Naive thymus-derived CD4-positive, alpha-beta T cell (primary cell): ENCODE results near the gene INPP5E. TPM values are rescaled to one million over a fixed set of nuclear protein-coding genes. Genes with fewer than 3 reads are reported as not detected.
"Not testable (repeated sequence)": the region's sequence is repeated elsewhere in the genome, so short reads cannot be mapped to it uniquely, and the experiment has no call there.

Experiments
- ATAC-seq: fragments of 150-1000 bp; cut with Tn5 transposase; 2 replicates; pipeline ENCODE4 v1.10.0; 2021; ENCODE audit warnings: mild to moderate bottlenecking, moderate library complexity
- CTCF ChIA-PET: fragments of 350-600 bp; sonication (Branson Sonifier 250); formaldehyde crosslinking; loops from one replicate; lab custom pipeline; 2021; ENCODE audit warnings: antibody characterized with exemption; lab: Charles Lee
- POLR2A ChIA-PET: fragments of 350-600 bp; sonication (Branson Sonifier 250); formaldehyde crosslinking; loops from one replicate; lab custom pipeline; 2021; ENCODE audit warnings: antibody characterized with exemption, inconsistent platforms; lab: Charles Lee
- DNase-seq, 9 donors: peaks; one replicate each; pipeline versions ENCODE4 v3.0.0 to v3.0.0-alpha.2; 2020 to 2022; ENCODE audit warnings: mixed read lengths in 1 of 9
- H3K27ac ChIP-seq: one replicate; pipeline ENCODE4 v1.7.0; 2013; ENCODE audit warnings: mild to moderate bottlenecking, low read depth, low read length, moderate library complexity
- H3K27me3 ChIP-seq, 2 donors: one replicate each; pipeline ENCODE4 v1.7.0; 2013; ENCODE audit warnings: low read length in 2 of 2, mild to moderate bottlenecking in 2 of 2, moderate library complexity in 2 of 2; ENCODE audit not compliant: control insufficient read depth in 2 of 2, insufficient read depth in 2 of 2
- H3K36me3 ChIP-seq, 3 experiments: 1 replicate in 2 of 3; 2 replicates in 1 of 3; pipeline ENCODE4 v1.7.0; 2013; ENCODE audit warnings: low read length in 3 of 3, mild to moderate bottlenecking in 3 of 3, moderate library complexity in 1 of 3; ENCODE audit not compliant: insufficient read depth in 3 of 3, control insufficient read depth in 2 of 3
- H3K4me1 ChIP-seq, 2 donors: one replicate each; pipeline ENCODE4 v1.7.0; 2013; ENCODE audit warnings: low read length in 2 of 2, mild to moderate bottlenecking in 2 of 2, moderate library complexity in 1 of 2; ENCODE audit not compliant: control insufficient read depth in 2 of 2, insufficient read depth in 2 of 2
- H3K4me3 ChIP-seq: 2 replicates; pipeline ENCODE4 v1.7.0; 2013; ENCODE audit warnings: mild to moderate bottlenecking, low read length
- H3K9me3 ChIP-seq, 3 experiments: 1 replicate in 2 of 3; 2 replicates in 1 of 3; pipeline ENCODE4 v1.7.0; 2013; ENCODE audit warnings: low read length in 3 of 3; ENCODE audit not compliant: control insufficient read depth in 2 of 3
- H3K27ac Mint-ChIP-seq, 9 donors: one replicate each; pipeline ENCODE4 v1.8.0; 2020 to 2022; ENCODE audit warnings: mixed read lengths in 9 of 9, mild to moderate bottlenecking in 8 of 9, moderate library complexity in 5 of 9, inconsistent platforms in 2 of 9
- H3K27me3 Mint-ChIP-seq, 5 donors: one replicate each; pipeline ENCODE4 v1.8.0; 2021 to 2022; ENCODE audit warnings: mixed read lengths in 5 of 5, mild to moderate bottlenecking in 1 of 5
- H3K36me3 Mint-ChIP-seq, 5 donors: one replicate each; pipeline ENCODE4 v1.8.0; 2020 to 2022; ENCODE audit warnings: mixed read lengths in 5 of 5, mild to moderate bottlenecking in 3 of 5, inconsistent platforms in 1 of 5
- H3K4me1 Mint-ChIP-seq, 7 donors: one replicate each; pipeline ENCODE4 v1.8.0; 2020 to 2022; ENCODE audit warnings: mixed read lengths in 7 of 7, mild to moderate bottlenecking in 3 of 7, inconsistent platforms in 1 of 7
- H3K4me3 Mint-ChIP-seq, 10 donors: one replicate each; pipeline ENCODE4 v1.8.0; 2020 to 2022; ENCODE audit warnings: mild to moderate bottlenecking in 10 of 10, mixed read lengths in 10 of 10, moderate library complexity in 6 of 10, inconsistent platforms in 2 of 10
- H3K9me3 Mint-ChIP-seq, 11 donors: one replicate each; pipeline ENCODE4 v1.8.0; 2020 to 2022; ENCODE audit warnings: mixed read lengths in 11 of 11, mild to moderate bottlenecking in 4 of 11, inconsistent platforms in 1 of 11, moderate library complexity in 1 of 11
- intact Hi-C, 2 donors: fragments of 100-400 bp; cut with micrococcal nuclease; formaldehyde crosslinking; loops; one replicate each; pipeline ENCODE4 v1.15.1; 2023
- polyA plus RNA-seq, 2 donors: library from polyadenylated mRNA; unstranded; fragments of 300-500 nt; fragmentation: Illumina TruSeq; gene quantifications; one replicate each; pipeline ENCODE4 v1.2.3, GENCODE V29; 2021
- total RNA-seq, 6 experiments: library from RNA in 5 of 6; stranded (reverse) in 5 of 6; gene quantifications; 1 replicate in 5 of 6; 2 replicates in 1 of 6; pipeline ENCODE4 v1.2.3 and lab custom pipeline; 2021 to 2026

Gene INPP5E
- total and polyA plus RNA-seq, 7 experiments from 2014 or later: 2.3 to 23.8 (median 17.9) TPM

DNA sequence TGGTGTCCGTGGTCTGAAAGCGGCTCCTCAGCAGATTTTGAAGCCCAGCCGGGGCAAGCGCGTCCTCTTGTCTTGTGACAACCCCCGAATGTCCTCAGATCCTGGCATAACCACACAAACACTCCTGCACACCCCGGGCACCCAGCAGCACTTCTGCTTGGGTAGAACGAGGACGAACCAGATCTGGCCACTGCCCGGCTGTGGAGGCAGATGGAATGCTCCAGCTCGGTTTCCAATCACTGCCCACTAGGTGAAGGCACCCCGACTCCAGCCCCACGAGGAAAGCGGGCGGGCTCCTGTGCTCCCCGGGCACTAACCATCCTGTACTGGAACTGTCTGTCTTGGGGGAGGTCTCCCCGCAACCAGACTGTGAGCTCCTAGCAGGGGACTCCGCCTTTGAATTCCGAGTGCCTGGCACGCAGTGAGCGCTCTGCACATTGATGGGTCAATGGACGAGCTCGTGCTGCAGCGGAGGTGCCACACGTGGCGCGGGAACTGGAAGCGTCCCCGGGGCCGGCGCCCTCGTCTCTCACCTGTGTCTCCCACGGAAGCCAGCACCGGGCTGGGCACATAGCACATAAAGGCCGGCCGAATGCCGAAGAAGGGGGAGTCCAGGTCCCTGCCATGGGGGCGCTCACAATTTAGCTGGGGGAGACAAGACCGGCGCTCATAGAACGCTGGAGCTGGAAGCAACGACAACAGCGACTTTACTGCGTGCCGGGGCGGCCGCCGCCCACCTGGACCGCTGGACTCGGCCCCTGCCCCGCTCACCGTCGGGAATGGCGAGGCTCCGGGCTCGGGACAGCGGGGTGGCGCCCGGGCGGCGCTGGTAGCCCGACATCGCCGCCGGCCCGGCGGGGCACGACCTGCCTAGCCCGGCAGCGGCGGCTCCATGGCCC, 29.8 kb downstream of the INPP5E start:
- Mint-ChIP-seq H3K4me1 (peaks cover 42 to 65% (median 54%) of the 10 kb centered on the region in 7 donors), H3K9me3 (no peaks in the 10 kb centered on the region), H3K27me3 (no peaks in the 10 kb centered on the region), H3K36me3 (peaks cover 4 to 40% (median 11%) of the 10 kb centered on the region in 5 donors), H3K27ac (peak overlapping the region; percentile 78 to 93 (median 90)), H3K4me3 (peak overlapping the region; percentile 83 to 93 (median 89))
- Histone ChIP-seq H3K36me3 (peaks cover 4 to 53% (median 12%) of the 10 kb centered on the region in 3 experiments), H3K27me3 (no peaks in the 10 kb centered on the region), H3K9me3 (no peaks in the 10 kb centered on the region), H3K27ac (peak overlapping the region; percentile 82), H3K4me3 (peak overlapping the region; percentile 77), H3K4me1 (peaks cover 27 to 33% of the 10 kb centered on the region in 2 donors)
- ATAC-seq: peak; percentile 32
- CTCF ChIA-PET: interaction anchor here (1.1 to 2.4 kb wide), 2 partner anchors 9 to 11 kb away, joined by 3 to 12 read pairs; partner anchors contain the start of gene SNAPC4
- POLR2A ChIA-PET: interaction anchor here (0.5 to 2.3 kb wide), 16 partner anchors 9 to 845 kb away, joined by 3 to 14 read pairs (median 4); partner anchors contain the start of genes DNLZ, MAN1B1, NELFB and SNAPC4
- intact Hi-C loops: loop anchor here (1.0 to 10.0 kb wide), 11 partner anchors 10 to 832 kb away; partner anchors contain the start of genes INPP5E (in 2 of the 2), SEC16A (in 2 of the 2), SNAPC4 (in 2 of the 2) and DNLZ (in 1 of the 2)
- peak; percentile 18 to 48 (median 25) for DNase-seq

DNA sequence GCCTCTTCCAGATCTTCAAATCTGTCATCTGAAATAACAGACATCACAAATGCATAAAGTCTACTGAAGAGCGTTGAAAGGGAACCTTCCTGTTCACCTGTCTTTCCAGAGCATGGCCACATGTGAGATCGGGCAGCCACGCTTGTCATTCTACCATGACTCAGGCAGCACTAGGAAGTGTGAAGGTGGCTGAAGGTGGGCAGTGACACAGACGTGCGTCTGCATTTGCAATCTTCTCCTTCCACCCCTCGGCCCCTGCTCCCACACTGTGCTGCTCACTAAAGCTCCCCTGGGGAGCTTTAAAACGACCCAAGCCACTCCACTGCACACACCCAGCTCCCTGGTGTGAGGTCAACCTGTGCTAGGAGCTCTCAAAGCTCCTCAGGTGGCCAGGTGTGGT, 31.7 kb downstream of the INPP5E start:
- peak overlapping the region in 6 of 9 donors; percentile 31 to 78 (median 69) for H3K27ac Mint-ChIP-seq

GRCh38 chr9:136407061-136407460, 32.6 kb downstream of the INPP5E start:
- Histone ChIP-seq H3K36me3 (peaks cover 0 to 42% (median 4%) of the 10 kb centered on the region in 3 experiments), H3K4me1 (peaks cover 44 to 49% of the 10 kb centered on the region in 2 donors)
- DNase-seq, H3K4me3 ChIP-seq, ATAC-seq, H3K27ac ChIP-seq, H3K27me3 ChIP-seq, H3K9me3 ChIP-seq, CTCF ChIA-PET, H3K27me3 Mint-ChIP-seq, H3K9me3 Mint-ChIP-seq: not testable (repeated sequence)
- intact Hi-C loops: loop anchor here (10.0 kb wide), 2 partner anchors 128 to 138 kb away; partner anchors contain the start of gene NOTCH1 (in 1 of the 2)
- H3K36me3 Mint-ChIP-seq: peaks cover 0 to 45% (median 7%) of the 10 kb centered on the region in 5 donors
- H3K27ac Mint-ChIP-seq: peak overlapping the region in 2 of 9 donors; percentile 21 to 47
- POLR2A ChIA-PET: interaction anchor here (0.7 kb wide), 1 partner anchor 26 kb away, joined by 3 read pairs; no protein-coding TSS in a partner anchor
- peak overlapping the region in 1 of 10 donors; percentile 64 for H3K4me3 Mint-ChIP-seq
- peaks cover 48 to 74% (median 59%) of the 10 kb centered on the region in 7 donors for H3K4me1 Mint-ChIP-seq

More for the DNA sequence above, 31.7 kb downstream of the INPP5E start:
- peaks cover 50 to 74% (median 57%) of the 10 kb centered on the region in 7 donors for H3K4me1 Mint-ChIP-seq
- Histone ChIP-seq H3K27me3 (no peaks in the 10 kb centered on the region), H3K4me3 (no peak overlapping the region), H3K4me1 (peaks cover 40 to 50% of the 10 kb centered on the region in 2 donors), H3K36me3 (peaks cover 4 to 37% (median 4%) of the 10 kb centered on the region in 3 experiments), H3K9me3 (no peaks in the 10 kb centered on the region), H3K27ac (no peak overlapping the region)
- ATAC-seq (no peak), DNase-seq (no peak)
- peak overlapping the region in 5 of 10 donors; percentile 31 to 59 (median 43) for H3K4me3 Mint-ChIP-seq
- H3K9me3 Mint-ChIP-seq: no peaks in the 10 kb centered on the region
- CTCF ChIA-PET: no interaction called here
- intact Hi-C loops: loop anchor here (10.0 kb wide), 2 partner anchors 127 to 137 kb away; partner anchors contain the start of gene NOTCH1 (in 1 of the 2)
- peaks cover 0 to 40% (median 7%) of the 10 kb centered on the region in 5 donors for H3K36me3 Mint-ChIP-seq
- POLR2A ChIA-PET: interaction anchor here (0.5 to 2.1 kb wide), 4 partner anchors 13 to 847 kb away, joined by 3 to 8 read pairs (median 4); partner anchors contain the start of gene NELFB
- no peaks in the 10 kb centered on the region for H3K27me3 Mint-ChIP-seq

DNA sequence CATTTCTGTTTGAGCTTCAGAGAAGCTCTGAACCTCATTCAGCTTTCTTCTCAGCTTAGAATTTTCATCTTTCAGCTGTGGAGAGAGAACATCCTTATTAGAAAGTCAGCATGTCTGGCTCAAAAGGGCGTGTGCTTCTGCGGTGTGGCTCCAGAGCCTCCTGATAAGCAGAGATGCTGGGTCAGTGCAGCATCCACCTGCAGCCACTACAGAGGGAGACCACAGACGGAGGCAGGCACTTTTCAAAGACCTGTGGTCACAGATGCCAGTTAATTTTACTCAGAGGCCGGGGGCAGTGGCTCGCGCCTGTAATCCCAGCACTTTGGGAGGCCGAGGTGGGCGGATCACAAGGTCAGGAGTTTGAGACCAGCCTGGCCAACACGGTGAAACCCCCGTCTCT, 33.7 kb downstream of the INPP5E start:
- H3K9me3 Mint-ChIP-seq, H3K4me3 ChIP-seq, H3K27me3 ChIP-seq, H3K9me3 ChIP-seq, DNase-seq, H3K27me3 Mint-ChIP-seq, H3K27ac ChIP-seq, CTCF ChIA-PET, ATAC-seq: not testable (repeated sequence)
- peaks cover 0 to 45% (median 7%) of the 10 kb centered on the region in 5 donors for H3K36me3 Mint-ChIP-seq
- H3K4me3 Mint-ChIP-seq: peak overlapping the region in 1 of 10 donors; percentile 37
- peaks cover 0 to 46% (median 4%) of the 10 kb centered on the region in 3 experiments for H3K36me3 ChIP-seq
- H3K4me1 ChIP-seq: peaks cover 35 to 38% of the 10 kb centered on the region in 2 donors
- H3K27ac Mint-ChIP-seq: peak overlapping the region in 1 of 9 donors; percentile 48
- intact Hi-C loops: loop anchor here (10.0 kb wide), 2 partner anchors 129 to 139 kb away; partner anchors contain the start of gene NOTCH1 (in 1 of the 2)
- POLR2A ChIA-PET: interaction anchor here (0.9 kb wide), 1 partner anchor 93 kb away, joined by 3 read pairs; no protein-coding TSS in a partner anchor
- peaks cover 46 to 71% (median 55%) of the 10 kb centered on the region in 7 donors for H3K4me1 Mint-ChIP-seq

DNA sequence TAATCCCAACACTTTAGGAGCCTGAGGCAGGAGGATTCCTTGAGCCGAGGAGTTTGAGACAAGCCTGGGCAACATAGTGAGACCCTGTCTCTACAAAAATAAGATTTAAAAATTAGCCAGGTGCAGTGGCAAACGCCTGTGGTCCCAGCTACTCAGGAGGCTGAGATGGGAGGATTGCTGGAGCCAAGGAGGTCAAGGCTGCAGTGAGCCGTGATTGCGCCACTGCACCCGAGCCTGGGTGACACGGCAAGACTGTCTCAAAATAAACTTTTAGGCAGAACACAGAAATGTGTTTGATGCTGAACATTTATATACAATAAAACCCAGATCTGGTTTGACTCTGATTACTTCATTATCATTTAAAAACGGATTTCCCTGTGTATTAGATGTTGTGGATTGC, 34.2 kb downstream of the INPP5E start:
- no peaks in the 10 kb centered on the region for H3K27me3 Mint-ChIP-seq
- no peaks in the 10 kb centered on the region for H3K9me3 ChIP-seq
- no peak for DNase-seq
- peaks cover 0 to 45% (median 7%) of the 10 kb centered on the region in 5 donors for H3K36me3 Mint-ChIP-seq
- CTCF ChIA-PET: no interaction called here
- POLR2A ChIA-PET: interaction anchor here (0.9 kb wide), 1 partner anchor 93 kb away, joined by 3 read pairs; no protein-coding TSS in a partner anchor
- H3K27me3 ChIP-seq: no peaks in the 10 kb centered on the region
- no peak for ATAC-seq
- peaks cover 46 to 73% (median 55%) of the 10 kb centered on the region in 7 donors for H3K4me1 Mint-ChIP-seq
- peaks cover 36 to 41% of the 10 kb centered on the region in 2 donors for H3K4me1 ChIP-seq
- no peak overlapping the region for H3K4me3 ChIP-seq
- intact Hi-C loops: loop anchor here (10.0 kb wide), 2 partner anchors 129 to 139 kb away; partner anchors contain the start of gene NOTCH1 (in 1 of the 2)
- H3K27ac ChIP-seq: peak overlapping the region; percentile 19
- no peaks in the 10 kb centered on the region for H3K9me3 Mint-ChIP-seq
- peak overlapping the region in 3 of 9 donors; percentile 48 to 81 (median 78) for H3K27ac Mint-ChIP-seq
- peak overlapping the region in 2 of 10 donors; percentile 37 to 59 for H3K4me3 Mint-ChIP-seq
- H3K36me3 ChIP-seq: peaks cover 0 to 41% (median 4%) of the 10 kb centered on the region in 3 experiments

DNA sequence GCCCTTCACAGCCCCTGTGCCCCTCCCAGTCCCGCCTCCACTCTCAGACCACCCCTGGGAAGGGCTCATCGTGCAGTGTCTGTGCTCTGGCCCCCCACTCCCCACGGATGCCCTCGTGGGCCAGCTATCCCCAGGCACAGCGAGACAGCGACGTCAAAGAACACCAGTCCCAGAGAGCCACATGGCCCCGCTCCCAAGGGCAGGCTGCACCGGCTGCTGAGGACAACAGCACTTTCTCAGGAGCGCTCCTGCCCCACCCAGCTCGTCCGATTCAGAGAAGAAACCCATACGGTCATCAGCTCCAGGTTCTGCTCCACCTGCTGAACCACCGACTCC, 34.9 kb downstream of the INPP5E start:
- no peak for ATAC-seq
- Histone ChIP-seq H3K9me3 (no peaks in the 10 kb centered on the region), H3K4me3 (peak overlapping the region; percentile 20), H3K4me1 (peaks cover 38 to 42% of the 10 kb centered on the region in 2 donors), H3K27me3 (no peaks in the 10 kb centered on the region), H3K36me3 (peaks cover 0 to 41% (median 4%) of the 10 kb centered on the region in 3 experiments), H3K27ac (peak overlapping the region; percentile 68)
- DNase-seq: no peak
- Mint-ChIP-seq H3K4me1 (peaks cover 44 to 70% (median 54%) of the 10 kb centered on the region in 7 donors), H3K9me3 (no peaks in the 10 kb centered on the region), H3K36me3 (peaks cover 0 to 43% (median 7%) of the 10 kb centered on the region in 5 donors), H3K27ac (peak overlapping the region; percentile 73 to 88 (median 81)), H3K27me3 (no peaks in the 10 kb centered on the region), H3K4me3 (peak overlapping the region in 9 of 10 donors; percentile 57 to 76 (median 62))
- POLR2A ChIA-PET: no interaction called here
- intact Hi-C loops: loop anchor here (5.0 to 10.0 kb wide), 4 partner anchors 130 to 497 kb away; partner anchors contain the start of genes CAMSAP1 (in 1 of the 2) and NOTCH1 (in 1 of the 2)
- CTCF ChIA-PET: no interaction called here
